ENCODE data around the gene GLRA3. TPM values are rescaled to one million over a fixed set of nuclear protein-coding genes. Genes with fewer than 3 reads are reported as not detected.

The GLRA3 gene
- total and polyA plus RNA-seq, 2 of the 8 experiments (the other 6 are each of a cell fraction or from before 2014, with no cell fraction given) = 0.02 TPM; not detected in 1

- H3K23ac ChIP-seq (ENCODE audit: insufficient read length) = no peak overlapping the region
- H4K8ac ChIP-seq (ENCODE audit: extremely low read depth, insufficient read depth, low read length) = no peak overlapping the region
- no peaks in the 10 kb centered on the region for H3K9me3 ChIP-seq (ENCODE audit: insufficient read depth in 2 of 2, low read depth in 1 of 2, low read length in 1 of 2)
- no peak for FAIRE-seq
- no peak overlapping the region for H3K27ac ChIP-seq (ENCODE audit: low read depth, low read length)
- no peak overlapping the region for H2AFZ ChIP-seq (ENCODE audit: low read length)
- H3K79me1 ChIP-seq (ENCODE audit: low read depth, low read length) = no peaks in the 10 kb centered on the region
- no peaks in the 10 kb centered on the region; the same call in 1 of the 2 replicates for H3K23me2 ChIP-seq (ENCODE audit: low read depth, low read length)
- POLR2A ChIA-PET (ENCODE audit: partially characterized antibody) = no interaction called here
- WGBS, 2 experiments (ENCODE audit: extremely low coverage in 1 of 2, insufficient coverage in 1 of 2, insufficient read length in 1 of 2, insufficient replicate concordance in 2 of 2, low coverage in 1 of 2, low lambda C conversion rate in 2 of 2, missing lambda C conversion rate in 1 of 2) = 100% methylated on average over 1 of the region's 1 CpG; no CpG with 5 or more reads in 1 of the 2 experiments
- H4K5ac ChIP-seq (ENCODE audit: insufficient read length, low read depth, low read length) = no peak overlapping the region
- H3K36me3 ChIP-seq (ENCODE audit: control insufficient read depth in 2 of 4, insufficient read depth in 4 of 4, low read length in 3 of 4) = no peaks in the 10 kb centered on the region
- no peaks in the 10 kb centered on the region for H4K20me1 ChIP-seq (replicated peaks in 1 of 2; ENCODE audit: control insufficient read depth in 1 of 2, insufficient read depth in 2 of 2, low read length in 2 of 2)
- H3K4me2 ChIP-seq (ENCODE audit: insufficient read depth in 1 of 2, low read depth in 2 of 2, low read length in 2 of 2) = no peak overlapping the region
- H3K56ac ChIP-seq (replicated peaks; ENCODE audit: insufficient read length, low read depth, low read length) = no peak overlapping the region
- H3K4ac ChIP-seq (replicated peaks; ENCODE audit: insufficient read length, low read depth, low read length) = no peak overlapping the region
- no peak overlapping the region for H2BK5ac ChIP-seq (ENCODE audit: low read depth, low read length)
- no peak overlapping the region for H3K9ac ChIP-seq (replicated peaks in 1 of 4; ENCODE audit: extremely low read depth in 1 of 4, low read depth in 3 of 4, low read length in 3 of 4)
- no peak overlapping the region for H2BK12ac ChIP-seq (ENCODE audit: low read depth, low read length)
- H3K79me2 ChIP-seq (ENCODE audit: control insufficient read depth in 1 of 2, insufficient read depth in 2 of 2, low read length in 2 of 2) = no peaks in the 10 kb centered on the region
- no peaks in the 10 kb centered on the region for H3K27me3 ChIP-seq (replicated peaks in 1 of 4; ENCODE audit: control insufficient read depth in 3 of 4, extremely low read depth in 1 of 4, insufficient read depth in 3 of 4, low read length in 3 of 4)
- no peak overlapping the region for H4K91ac ChIP-seq (replicated peaks; ENCODE audit: insufficient read length, low read length)
- CTCF ChIA-PET (ENCODE audit: partially characterized antibody) = interaction anchor here (0.9 to 1.5 kb wide), 2 partner anchors 8 to 672 kb away, joined by 3 to 5 read pairs; no protein-coding TSS in a partner anchor
- no peak overlapping the region for H2BK20ac ChIP-seq (ENCODE audit: low read length)
- no peak overlapping the region for H3K14ac ChIP-seq (ENCODE audit: insufficient read length)
- H3K4me3 ChIP-seq (ENCODE audit: extremely low read depth in 1 of 4, insufficient read depth in 2 of 4, low read depth in 3 of 4, low read length in 4 of 4) = no peak overlapping the region
- no peak overlapping the region for H2AK5ac ChIP-seq (ENCODE audit: low read depth, low read length)
- no peak overlapping the region for H2BK120ac ChIP-seq (replicated peaks; ENCODE audit: low read depth, low read length)
- no peak overlapping the region for H3K18ac ChIP-seq (ENCODE audit: extremely low read depth, low read length)
- no peak overlapping the region for H2BK15ac ChIP-seq (ENCODE audit: low read length)
- no peak for DNase-seq (ENCODE audit: low read depth in 1 of 2, low spot score in 2 of 2)
- no peaks in the 10 kb centered on the region for H3K4me1 ChIP-seq (replicated peaks in 1 of 4; ENCODE audit: control insufficient read depth in 3 of 4, insufficient read depth in 4 of 4, low read length in 3 of 4)
- TF ChIP-seq BCL11A (IDR thresholded peaks at IDR 0.05; ENCODE audit: low read depth in 2 of 2, low read length in 2 of 2) (no peak), CTBP2 (IDR thresholded peaks at IDR 0.05; ENCODE audit: borderline replicate concordance, insufficient read depth, insufficient read length, low read length) (no peak), TEAD4 (IDR thresholded peaks at IDR 0.05; ENCODE audit: low read depth, low read length) (no peak), CTCF (IDR thresholded peaks at IDR 0.05; ENCODE audit: control extremely low read depth in 1 of 3, insufficient read depth in 1 of 3, low read depth in 1 of 3, low read length in 3 of 3) (no peak)
Observed at GRCh38 chr4:174865418-174865985, 36.5 kb upstream of the GLRA3 start.

All from H1 (cell line).